GM12874 (cell line): ENCODE data around the gene RUFY4.

Source experiments
- TF ChIP-seq, protein P1 (sequence below): IDR thresholded peaks from 2 replicates; pipeline ENCODE4 v1.5.1; 2011; ENCODE audit warnings: low read depth, mild to moderate bottlenecking, control low read depth, low read length, moderate library complexity; ENCODE audit not compliant: insufficient read depth

The RUFY4 gene

DNA sequence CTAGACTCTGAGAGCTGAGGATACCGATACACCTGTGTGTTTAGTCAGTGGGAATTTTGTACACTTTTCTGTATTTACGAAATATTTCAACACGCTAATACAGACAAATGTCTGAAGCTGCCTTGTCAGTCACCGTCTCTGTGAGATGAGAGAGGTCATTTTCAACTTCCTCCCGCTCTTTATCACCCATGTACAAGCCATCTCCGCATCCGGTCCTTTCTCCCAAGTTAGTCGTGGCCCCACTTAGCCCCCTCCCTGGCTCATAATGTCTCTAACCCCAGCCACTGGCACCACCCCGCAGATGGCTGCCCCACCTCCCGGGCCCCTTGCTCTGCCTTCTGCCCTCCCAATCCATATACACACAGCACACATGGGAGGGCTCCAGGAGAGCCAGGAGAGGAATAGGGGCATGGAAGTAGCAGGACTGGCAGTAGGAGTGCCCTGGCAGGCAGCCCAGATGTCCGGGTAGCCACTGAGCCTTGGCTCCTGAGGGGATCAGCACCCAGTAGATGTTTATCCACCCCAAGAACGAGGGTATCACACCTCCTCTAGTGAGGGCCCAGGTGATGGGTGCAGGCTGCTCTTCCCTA is 2.0 kb upstream of the RUFY4 start:
- TF ChIP-seq, protein P1, sequence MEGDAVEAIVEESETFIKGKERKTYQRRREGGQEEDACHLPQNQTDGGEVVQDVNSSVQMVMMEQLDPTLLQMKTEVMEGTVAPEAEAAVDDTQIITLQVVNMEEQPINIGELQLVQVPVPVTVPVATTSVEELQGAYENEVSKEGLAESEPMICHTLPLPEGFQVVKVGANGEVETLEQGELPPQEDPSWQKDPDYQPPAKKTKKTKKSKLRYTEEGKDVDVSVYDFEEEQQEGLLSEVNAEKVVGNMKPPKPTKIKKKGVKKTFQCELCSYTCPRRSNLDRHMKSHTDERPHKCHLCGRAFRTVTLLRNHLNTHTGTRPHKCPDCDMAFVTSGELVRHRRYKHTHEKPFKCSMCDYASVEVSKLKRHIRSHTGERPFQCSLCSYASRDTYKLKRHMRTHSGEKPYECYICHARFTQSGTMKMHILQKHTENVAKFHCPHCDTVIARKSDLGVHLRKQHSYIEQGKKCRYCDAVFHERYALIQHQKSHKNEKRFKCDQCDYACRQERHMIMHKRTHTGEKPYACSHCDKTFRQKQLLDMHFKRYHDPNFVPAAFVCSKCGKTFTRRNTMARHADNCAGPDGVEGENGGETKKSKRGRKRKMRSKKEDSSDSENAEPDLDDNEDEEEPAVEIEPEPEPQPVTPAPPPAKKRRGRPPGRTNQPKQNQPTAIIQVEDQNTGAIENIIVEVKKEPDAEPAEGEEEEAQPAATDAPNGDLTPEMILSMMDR, result no peak

DNA sequence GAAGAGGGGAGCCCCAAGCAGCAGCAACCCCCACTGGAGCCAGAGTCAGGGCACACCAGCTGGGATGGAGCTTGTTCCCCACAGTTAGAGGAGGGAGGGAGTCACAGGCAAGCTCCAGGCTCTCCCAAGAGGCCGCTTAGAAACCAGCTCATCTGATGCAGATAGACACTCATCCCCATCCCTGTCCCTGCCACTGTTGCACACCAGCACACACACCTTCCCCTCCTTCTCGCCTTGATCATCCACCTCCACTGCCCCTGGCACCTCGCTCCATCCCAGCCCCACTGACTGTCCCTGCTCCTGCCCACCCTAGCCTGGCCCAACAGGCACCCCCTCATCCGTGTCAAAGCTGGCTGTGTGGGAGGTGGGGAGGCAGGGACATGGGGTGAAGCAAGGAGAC is 1.5 kb upstream of the RUFY4 start:
- TF ChIP-seq, protein P1, result no peak

DNA sequence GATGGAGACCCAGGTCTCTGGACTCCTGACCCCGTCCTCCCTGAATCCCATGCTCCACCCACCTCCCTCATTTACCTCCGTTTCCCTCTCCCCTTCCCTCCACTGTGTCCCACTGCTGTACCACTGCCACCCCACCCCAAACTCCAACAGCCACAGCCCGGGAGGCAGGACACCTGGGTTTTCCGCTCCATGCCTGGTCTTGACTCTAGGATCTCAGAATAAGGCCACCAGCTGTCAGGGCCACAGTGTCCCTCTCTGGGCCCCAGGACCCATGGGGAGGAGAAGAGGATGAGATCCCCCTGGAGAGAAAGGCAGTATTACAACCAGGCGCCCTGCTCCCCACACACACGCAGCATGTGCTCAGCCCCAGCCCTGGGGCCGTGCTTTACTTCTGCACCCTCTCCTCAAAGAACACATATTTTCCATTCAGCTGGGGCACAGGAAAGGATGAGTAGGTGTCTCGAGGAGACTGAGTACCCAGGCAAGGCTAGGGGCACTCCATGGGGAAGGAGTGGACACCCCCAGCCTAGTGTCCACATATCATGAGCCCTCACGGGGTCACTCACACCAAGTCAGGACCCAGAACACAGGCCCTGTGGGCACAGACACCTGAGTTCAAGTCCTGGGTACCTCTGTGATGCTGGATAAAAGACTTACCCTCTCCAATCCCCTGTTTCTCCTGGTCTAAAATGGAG is 700 bp downstream of the RUFY4 start:
- TF ChIP-seq, protein P1, result no peak

DNA sequence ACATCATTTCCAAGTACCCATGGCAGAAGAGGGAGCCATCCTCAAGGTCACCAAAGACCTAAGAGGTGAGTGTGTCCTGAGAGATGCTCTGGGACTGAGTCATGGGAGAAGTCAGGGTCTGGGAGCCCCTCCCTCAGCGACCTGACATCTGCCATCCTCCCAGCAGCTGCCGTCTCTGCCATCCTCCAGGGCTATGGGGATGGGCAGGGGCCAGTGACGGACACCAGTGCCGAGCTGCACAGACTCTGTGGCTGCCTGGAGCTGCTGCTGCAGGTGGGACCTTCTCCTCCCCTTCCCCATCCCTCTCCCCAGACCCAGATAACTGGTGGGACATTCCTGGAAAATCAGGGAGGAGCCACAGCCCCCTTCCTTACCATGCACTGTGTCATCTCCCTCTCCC is 1.5 kb downstream of the RUFY4 start:
- TF ChIP-seq, protein P1, result no peak

DNA sequence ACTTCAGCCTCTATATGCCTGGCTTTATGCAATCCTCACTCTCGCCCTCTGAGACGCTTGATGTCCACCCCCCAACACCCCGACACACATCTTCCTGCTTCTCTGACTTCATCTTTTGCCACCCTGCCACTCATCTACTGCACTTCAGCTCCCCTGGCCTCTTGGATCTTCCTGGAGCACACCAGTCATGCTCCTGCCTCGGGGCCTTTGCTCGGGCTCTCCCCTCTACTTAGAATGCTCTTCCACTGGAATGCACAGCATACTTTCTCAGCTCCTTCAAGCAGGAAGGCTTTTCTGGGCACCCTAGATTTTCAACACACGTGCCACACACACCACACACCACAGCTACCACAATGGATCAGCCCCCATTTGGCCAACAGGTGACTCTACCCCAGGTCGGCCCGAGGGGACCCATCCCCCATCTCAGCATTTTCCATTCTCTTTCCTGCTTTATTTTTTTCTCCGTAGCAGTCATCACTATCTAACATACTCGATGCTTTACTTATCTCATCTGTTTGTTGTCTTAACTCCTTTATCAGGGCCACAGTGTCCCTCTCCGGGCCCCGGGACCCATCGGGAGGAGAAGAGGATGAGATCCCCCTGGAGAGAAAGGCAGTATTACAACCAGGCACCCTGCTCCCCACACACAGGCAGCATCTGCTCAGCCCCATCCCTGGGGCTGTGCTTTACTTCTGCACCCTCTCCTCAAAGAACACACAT is 2.3 kb downstream of the RUFY4 start:
- TF ChIP-seq, protein P1, result no peak

DNA sequence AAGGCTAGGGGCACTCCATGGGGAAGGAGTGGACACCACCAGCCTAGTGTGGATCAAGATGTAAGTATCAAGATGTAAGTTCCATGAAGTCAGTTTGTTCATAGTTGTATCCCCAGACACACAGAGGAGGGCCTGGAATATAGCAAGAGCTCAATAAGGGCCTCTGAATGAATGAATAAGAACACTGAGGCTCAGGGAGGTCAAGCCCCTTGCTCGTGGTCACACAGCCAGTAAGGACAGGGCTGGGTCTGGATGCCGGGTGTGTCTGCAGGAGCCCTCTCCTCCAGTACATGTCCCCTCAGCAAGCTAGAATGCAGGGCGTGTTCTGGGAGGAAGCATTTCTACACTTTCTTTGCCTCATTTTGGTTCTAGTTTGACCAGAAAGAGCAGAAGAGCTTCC is 2.9 kb downstream of the RUFY4 start:
- TF ChIP-seq, protein P1, result no peak

DNA sequence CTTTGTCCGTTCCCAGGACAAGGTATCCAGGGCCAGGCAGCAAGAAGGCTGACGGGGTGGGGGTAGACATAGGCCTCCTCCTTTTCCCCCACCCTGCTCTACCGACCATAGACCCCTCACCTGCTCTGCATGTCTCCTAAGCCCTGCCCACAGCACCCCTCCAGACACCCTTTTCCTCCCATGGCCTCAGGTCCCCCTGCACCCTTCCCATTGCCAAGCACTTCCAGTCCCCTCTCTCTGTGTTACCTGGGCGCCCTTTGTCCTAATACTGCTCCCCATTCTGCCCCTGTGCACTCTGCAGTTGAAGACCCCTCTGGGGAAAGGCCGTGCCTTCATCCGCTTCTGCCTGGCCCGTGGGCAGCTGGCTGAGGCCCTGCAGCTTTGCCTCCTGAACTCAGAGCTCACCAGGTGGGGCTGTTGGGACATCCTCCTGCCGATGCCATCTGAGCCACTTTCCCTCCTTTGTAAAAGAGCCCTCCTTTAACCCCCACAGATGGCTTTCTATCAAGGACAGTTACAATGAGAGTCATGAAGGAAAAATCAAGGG is 3.5 kb downstream of the RUFY4 start:
- TF ChIP-seq, protein P1, result no peak
